Kidney (tissue), 14 donors: ENCODE results near the gene EXOSC7. TPM values are rescaled to one million over a fixed set of nuclear protein-coding genes. Genes with fewer than 3 reads are reported as not detected.
A peak's percentile ranks its signal among the peaks of the same experiment; 100 is the strongest.

ENCODE experiments used
- DNase-seq, 5 donors: peaks; one replicate each; pipeline ENCODE4 v3.0.0-alpha.2; 2013 to 2020
- FAIRE-seq: peaks from 2 replicates; lab custom pipeline; 2012; peaks lifted over from hg19 to GRCh38; lab: Jason Lieb, UNC
- H3K27ac ChIP-seq, 2 donors: one replicate each; pipeline ENCODE4 v1.7.0; 2013; ENCODE audit warnings: low read depth in 2 of 2, low read length in 2 of 2, inconsistent platforms in 1 of 2
- H3K27me3 ChIP-seq: one replicate; pipeline ENCODE4 v1.7.1; 2013; ENCODE audit warnings: low read length, inconsistent platforms; ENCODE audit not compliant: control insufficient read depth, insufficient read depth
- H3K36me3 ChIP-seq, 3 donors: one replicate each; pipeline versions ENCODE4 v1.7.0 to v1.7.1; 2013; ENCODE audit warnings: low read length in 3 of 3, control low read depth in 1 of 3, inconsistent platforms in 1 of 3; ENCODE audit not compliant: insufficient read depth in 3 of 3, control insufficient read depth in 2 of 3
- H3K4me1 ChIP-seq, 3 donors: one replicate each; pipeline versions ENCODE4 v1.7.0 to v1.7.1; 2013; ENCODE audit warnings: low read length in 3 of 3, inconsistent platforms in 1 of 3, low read depth in 1 of 3; ENCODE audit not compliant: control insufficient read depth in 2 of 3, insufficient read depth in 2 of 3
- H3K4me3 ChIP-seq, 3 donors: one replicate each; pipeline versions ENCODE4 v1.7.0 to v1.8.1; 2013; ENCODE audit warnings: low read length in 3 of 3, control low read depth in 1 of 3, inconsistent platforms in 1 of 3
- H3K9ac ChIP-seq, 3 donors: one replicate each; pipeline versions ENCODE4 v1.7.0 to v1.7.1; 2013; ENCODE audit warnings: low read length in 3 of 3, control low read depth in 1 of 3, inconsistent platforms in 1 of 3
- H3K9me3 ChIP-seq, 3 donors: one replicate each; pipeline versions ENCODE4 v1.7.0 to v1.7.1; 2013; ENCODE audit warnings: low read length in 3 of 3, control low read depth in 1 of 3, inconsistent platforms in 1 of 3; ENCODE audit not compliant: control insufficient read depth in 2 of 3, insufficient read depth in 1 of 3
- intact Hi-C: fragments of 100-400 bp; cut with DNase I; formaldehyde crosslinking; loops from one replicate; pipeline ENCODE4 v1.11.1; 2022
- polyA plus RNA-seq: library from polyadenylated mRNA; stranded (reverse); fragments of 350-450 nt; fragmentation: Illumina TruSeq; extraction: RNeasy Lipid Tissue Mini Kit (QIAGEN cat#74804); gene quantifications from one replicate; pipeline ENCODE4 v1.2.3, GENCODE V29; 2014; ENCODE audit warnings: low read depth, low replicate concordance; ENCODE audit not compliant: insufficient read depth
- total RNA-seq: library from RNA; stranded (reverse); fragmentation: NEBNext Ultra II Directional; extraction: Animal tissue kit (Norgen Biotek cat#: 25700); gene quantifications from one replicate; pipeline ENCODE4 v1.2.1, GENCODE V29; 2021
- TF ChIP-seq, protein P1 (sequence below): IDR thresholded peaks from 3 replicates; pipeline ENCODE4 v1.5.1; 2012; ENCODE audit warnings: mild to moderate bottlenecking, moderate library complexity, borderline replicate concordance; ENCODE audit not compliant: insufficient read depth; ENCODE audit errors: extremely low read depth
- donor health status: control.
- donor health status: control.
- donor health status: control.
- donor health status: control.
- donor health status: control.
- donor health status: DM: yes; HTN: yes; CAD: no.
- donor health status: Normal renal cell carcinoma (clear cell type).

EXOSC7 gene
- total and polyA plus RNA-seq, 2 donors from 2014 or later = 43.8 to 71.8 TPM

DNA sequence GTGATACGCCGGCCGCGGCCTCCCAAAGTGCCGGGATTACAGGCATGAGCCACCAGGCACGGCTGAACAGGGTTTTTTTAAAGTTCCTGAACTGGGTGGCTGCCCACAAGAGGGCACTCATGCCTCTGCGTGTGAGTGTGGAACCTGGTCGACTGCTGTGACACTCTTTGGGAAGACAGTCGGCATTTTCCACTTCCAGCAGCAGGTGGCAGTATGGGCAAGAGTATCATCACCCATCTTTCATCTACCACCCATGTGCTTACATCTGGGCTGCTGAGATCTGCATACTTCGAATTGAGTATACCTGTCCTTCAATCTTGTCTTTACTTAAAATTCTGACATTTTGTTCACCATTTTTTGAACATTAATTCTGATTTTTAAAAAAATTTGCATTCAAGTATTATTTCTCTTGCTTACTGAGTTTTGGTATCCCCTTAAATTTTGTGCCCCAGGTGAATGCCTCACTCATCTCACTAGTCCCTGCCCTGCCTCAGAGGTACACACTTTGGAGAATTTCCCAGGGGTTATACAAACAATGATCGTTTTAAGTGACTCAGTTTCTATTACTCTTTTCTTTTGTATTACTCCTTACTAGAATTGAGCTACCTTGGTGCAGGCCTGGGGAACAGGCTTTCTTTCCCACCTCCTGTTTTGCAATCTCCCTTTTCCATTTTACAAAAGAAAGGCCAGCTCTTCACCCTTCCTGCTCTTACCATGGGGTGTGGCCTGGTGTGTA is 61.8 kb downstream of the EXOSC7 start:
- no peak overlapping the region for H3K27ac ChIP-seq
- peak overlapping the region in 1 of 3 donors; percentile 12 for H3K4me3 ChIP-seq
- no peak overlapping the region for H3K9ac ChIP-seq
- peaks cover 0 to 12% (median 0%) of the 10 kb centered on the region in 3 donors for H3K4me1 ChIP-seq
- DNase-seq (peak; percentile 92 to 97 (median 94)), FAIRE-seq (peak; percentile 97)
- TF ChIP-seq, protein P1, sequence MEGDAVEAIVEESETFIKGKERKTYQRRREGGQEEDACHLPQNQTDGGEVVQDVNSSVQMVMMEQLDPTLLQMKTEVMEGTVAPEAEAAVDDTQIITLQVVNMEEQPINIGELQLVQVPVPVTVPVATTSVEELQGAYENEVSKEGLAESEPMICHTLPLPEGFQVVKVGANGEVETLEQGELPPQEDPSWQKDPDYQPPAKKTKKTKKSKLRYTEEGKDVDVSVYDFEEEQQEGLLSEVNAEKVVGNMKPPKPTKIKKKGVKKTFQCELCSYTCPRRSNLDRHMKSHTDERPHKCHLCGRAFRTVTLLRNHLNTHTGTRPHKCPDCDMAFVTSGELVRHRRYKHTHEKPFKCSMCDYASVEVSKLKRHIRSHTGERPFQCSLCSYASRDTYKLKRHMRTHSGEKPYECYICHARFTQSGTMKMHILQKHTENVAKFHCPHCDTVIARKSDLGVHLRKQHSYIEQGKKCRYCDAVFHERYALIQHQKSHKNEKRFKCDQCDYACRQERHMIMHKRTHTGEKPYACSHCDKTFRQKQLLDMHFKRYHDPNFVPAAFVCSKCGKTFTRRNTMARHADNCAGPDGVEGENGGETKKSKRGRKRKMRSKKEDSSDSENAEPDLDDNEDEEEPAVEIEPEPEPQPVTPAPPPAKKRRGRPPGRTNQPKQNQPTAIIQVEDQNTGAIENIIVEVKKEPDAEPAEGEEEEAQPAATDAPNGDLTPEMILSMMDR = peak; percentile 95
- no peaks in the 10 kb centered on the region for H3K9me3 ChIP-seq
- no peaks in the 10 kb centered on the region for H3K36me3 ChIP-seq
- intact Hi-C loops = loop anchor here (5.0 to 10.0 kb wide), 2 partner anchors 174 to 467 kb away; no protein-coding TSS in a partner anchor
- H3K27me3 ChIP-seq = no peaks in the 10 kb centered on the region

DNA sequence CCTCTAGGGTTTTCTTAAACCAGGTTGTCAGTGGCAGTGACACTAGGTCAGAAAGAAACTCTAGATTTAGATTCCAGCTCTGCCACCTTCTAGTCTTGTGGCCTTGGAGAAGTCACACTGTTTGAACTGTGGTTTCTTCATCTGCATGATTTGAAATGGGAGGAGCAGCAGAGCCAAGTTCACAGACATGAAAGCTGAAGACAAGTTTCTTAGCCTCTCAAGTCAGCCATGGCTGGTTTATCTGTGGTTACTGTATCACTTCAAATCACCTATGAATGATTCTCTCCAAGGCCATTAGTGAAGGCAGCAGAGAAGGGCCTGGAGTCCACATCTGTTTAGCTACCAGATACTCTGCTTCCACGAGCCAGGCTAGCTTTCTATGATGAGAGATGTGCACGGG is 65.6 kb downstream of the EXOSC7 start:
- DNase-seq = no peak
- no peak overlapping the region for H3K27ac ChIP-seq
- no peaks in the 10 kb centered on the region for H3K36me3 ChIP-seq
- no peaks in the 10 kb centered on the region for H3K27me3 ChIP-seq
- H3K9ac ChIP-seq = no peak overlapping the region
- FAIRE-seq = no peak
- no peak overlapping the region for H3K4me3 ChIP-seq
- H3K4me1 ChIP-seq = no peaks in the 10 kb centered on the region
- intact Hi-C loops = no loop called here
- no peaks in the 10 kb centered on the region for H3K9me3 ChIP-seq
- TF ChIP-seq, protein P1 = no peak

DNA sequence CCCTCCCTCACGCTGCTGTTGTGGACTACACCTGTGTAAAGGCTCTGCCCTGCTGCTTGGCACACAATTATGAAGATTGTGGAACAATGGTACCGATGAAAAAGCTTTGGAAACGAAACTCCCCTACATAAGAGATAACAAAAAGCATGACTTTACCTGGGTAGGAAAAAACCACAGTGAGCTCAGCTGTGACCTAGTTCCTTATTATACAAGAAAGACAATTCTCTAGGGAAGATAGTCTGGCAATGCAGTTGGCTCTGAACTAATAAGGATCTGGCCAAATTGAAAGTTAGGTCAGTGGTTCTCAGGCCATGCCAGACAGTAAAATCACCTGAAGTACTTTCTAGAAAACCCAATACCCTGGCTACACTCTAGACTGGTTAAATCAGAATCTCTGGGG is 66.1 kb downstream of the EXOSC7 start:
- TF ChIP-seq, protein P1 = no peak
- Histone ChIP-seq H3K9ac (no peak overlapping the region), H3K4me3 (no peak overlapping the region), H3K36me3 (no peaks in the 10 kb centered on the region), H3K27me3 (no peaks in the 10 kb centered on the region), H3K27ac (no peak overlapping the region), H3K4me1 (no peaks in the 10 kb centered on the region), H3K9me3 (no peaks in the 10 kb centered on the region)
- DNase-seq = no peak
- intact Hi-C loops = no loop called here
- no peak for FAIRE-seq
